Peyer's patch (tissue), 4 donors: ENCODE results near the gene ZNF235. TPM values are rescaled to one million over a fixed set of nuclear protein-coding genes. Genes with fewer than 3 reads are reported as not detected.

ENCODE experiments used
- DNase-seq, 3 donors: peaks; one replicate each; pipeline ENCODE4 v3.0.0-alpha.2; 2017 to 2019
- H3K27ac ChIP-seq, 4 donors: fragments of 200-600 bp; sonication (generic); one replicate each; pipeline ENCODE4 v1.5.1; 2016 to 2019
- H3K27me3 ChIP-seq, 2 donors: fragments of 200-600 bp; sonication (generic); one replicate each; pipeline ENCODE4 v1.5.1; 2019
- H3K36me3 ChIP-seq, 3 donors: fragments of 200-600 bp; sonication (generic); one replicate each; pipeline ENCODE4 v1.5.1; 2016 to 2019
- H3K4me1 ChIP-seq, 4 donors: fragments of 200-600 bp; sonication (generic); one replicate each; pipeline ENCODE4 v1.5.1; 2016 to 2019
- H3K4me3 ChIP-seq, 4 donors: fragments of 200-600 bp; sonication (generic); 1 replicate in 3 of 4; 2 replicates in 1 of 4; pipeline ENCODE4 v1.5.1; 2016 to 2019; ENCODE audit warnings: mild to moderate bottlenecking in 1 of 4
- H3K9me3 ChIP-seq, 4 donors: fragments of 200-600 bp; sonication (generic); one replicate each; pipeline ENCODE4 v1.5.1; 2016 to 2019; ENCODE audit warnings: mild to moderate bottlenecking in 1 of 4
- CTCF ChIP-seq, 6 experiments: fragments of 450-650 bp in 4 of 6; fragments of 200-600 bp in 2 of 6; sonication (generic) in 1 of 6; IDR thresholded peaks; one replicate each; pipeline ENCODE4 v1.5.1; 2017 to 2019; ENCODE audit warnings: antibody characterized with exemption in 6 of 6, mild to moderate bottlenecking in 3 of 6, moderate library complexity in 1 of 6
- POLR2A ChIP-seq, 2 donors: fragments of 450-650 bp; IDR thresholded peaks; one replicate each; pipeline ENCODE4 v1.5.1; 2017; ENCODE audit warnings: antibody characterized with exemption in 2 of 2, mild to moderate bottlenecking in 2 of 2, moderate library complexity in 2 of 2
- total RNA-seq, 4 donors: library from RNA; depleted of rRNA; stranded (reverse); fragments of >200 nt; gene quantifications; one replicate each; pipeline ENCODE4 v1.1.0, GENCODE V29; 2016

Gene ZNF235
- total RNA-seq, 4 donors from 2014 or later, result 7.4 to 11.0 (median 9.3) TPM

GRCh38 chr19:44303976-44304568, 753 bp downstream of the ZNF235 start:
- peaks cover 0 to 5% (median 0%) of the 10 kb centered on the region in 4 donors for H3K9me3 ChIP-seq
- H3K4me3 ChIP-seq, result peak overlapping the region; percentile 53 to 94 (median 72)
- DNase-seq, result no peak
- peak overlapping the region in 3 of 4 donors; percentile 59 to 79 (median 75) for H3K27ac ChIP-seq
- TF ChIP-seq POLR2A (IDR thresholded peaks at IDR 0.05), result no peak
- TF ChIP-seq CTCF (IDR thresholded peaks at IDR 0.05), result no peak
- H3K27me3 ChIP-seq, result no peaks in the 10 kb centered on the region
- H3K36me3 ChIP-seq, result peaks cover 0 to 33% (median 0%) of the 10 kb centered on the region in 3 donors
- peaks cover 0 to 10% (median 0%) of the 10 kb centered on the region in 4 donors for H3K4me1 ChIP-seq

- Histone ChIP-seq H3K4me3 (no peak overlapping the region), H3K27me3 (no peaks in the 10 kb centered on the region), H3K27ac (no peak overlapping the region), H3K36me3 (peaks cover 0 to 41% (median 0%) of the 10 kb centered on the region in 3 donors), H3K9me3 (peaks cover 0 to 5% (median 0%) of the 10 kb centered on the region in 4 donors), H3K4me1 (peaks cover 0 to 10% (median 0%) of the 10 kb centered on the region in 4 donors)
- no peak for TF ChIP-seq POLR2A (IDR thresholded peaks at IDR 0.05)
- no peak for TF ChIP-seq CTCF (IDR thresholded peaks at IDR 0.05)
- DNase-seq, result no peak
Observed at GRCh38 chr19:44303320-44303719, 1.5 kb downstream of the ZNF235 start.

GRCh38 chr19:44284968-44285367, 19.9 kb downstream of the ZNF235 start:
- H3K36me3 ChIP-seq, result peaks cover 0 to 30% (median 3%) of the 10 kb centered on the region in 3 donors
- no peak overlapping the region for H3K27ac ChIP-seq
- H3K9me3 ChIP-seq, result peaks cover 0 to 50% (median 4%) of the 10 kb centered on the region in 4 donors
- no peaks in the 10 kb centered on the region for H3K4me1 ChIP-seq
- H3K4me3 ChIP-seq, result no peak overlapping the region
- no peak for DNase-seq
- no peak for TF ChIP-seq POLR2A (IDR thresholded peaks at IDR 0.05)
- TF ChIP-seq CTCF (IDR thresholded peaks at IDR 0.05), result no peak
- no peaks in the 10 kb centered on the region for H3K27me3 ChIP-seq

- no peaks in the 10 kb centered on the region for H3K27me3 ChIP-seq
- no peak for DNase-seq
- TF ChIP-seq POLR2A (IDR thresholded peaks at IDR 0.05) (no peak), CTCF (IDR thresholded peaks at IDR 0.05) (no peak)
- no peak overlapping the region for H3K27ac ChIP-seq
- H3K4me3 ChIP-seq, result no peak overlapping the region
- peaks cover 0 to 44% (median 0%) of the 10 kb centered on the region in 4 donors for H3K9me3 ChIP-seq
- no peaks in the 10 kb centered on the region for H3K4me1 ChIP-seq
- peaks cover 0 to 9% (median 0%) of the 10 kb centered on the region in 3 donors for H3K36me3 ChIP-seq
Observed at GRCh38 chr19:44282846-44283245, 22.0 kb downstream of the ZNF235 start.

GRCh38 chr19:44280916-44281315, 23.9 kb downstream of the ZNF235 start:
- H3K4me3 ChIP-seq, result no peak overlapping the region
- H3K9me3 ChIP-seq, result peaks cover 0 to 45% (median 0%) of the 10 kb centered on the region in 4 donors
- no peaks in the 10 kb centered on the region for H3K27me3 ChIP-seq
- no peaks in the 10 kb centered on the region for H3K36me3 ChIP-seq
- DNase-seq, result no peak
- no peak overlapping the region for H3K27ac ChIP-seq
- no peak for TF ChIP-seq POLR2A (IDR thresholded peaks at IDR 0.05)
- TF ChIP-seq CTCF (IDR thresholded peaks at IDR 0.05), result no peak
- H3K4me1 ChIP-seq, result no peaks in the 10 kb centered on the region
